ENCODE data around the gene DCAF17. TPM values are rescaled to one million over a fixed set of nuclear protein-coding genes. Genes with fewer than 3 reads are reported as not detected.

Gene DCAF17
- total and polyA plus RNA-seq, 7 donors: 1.8 to 27.5 (median 19.1) TPM

DNA sequence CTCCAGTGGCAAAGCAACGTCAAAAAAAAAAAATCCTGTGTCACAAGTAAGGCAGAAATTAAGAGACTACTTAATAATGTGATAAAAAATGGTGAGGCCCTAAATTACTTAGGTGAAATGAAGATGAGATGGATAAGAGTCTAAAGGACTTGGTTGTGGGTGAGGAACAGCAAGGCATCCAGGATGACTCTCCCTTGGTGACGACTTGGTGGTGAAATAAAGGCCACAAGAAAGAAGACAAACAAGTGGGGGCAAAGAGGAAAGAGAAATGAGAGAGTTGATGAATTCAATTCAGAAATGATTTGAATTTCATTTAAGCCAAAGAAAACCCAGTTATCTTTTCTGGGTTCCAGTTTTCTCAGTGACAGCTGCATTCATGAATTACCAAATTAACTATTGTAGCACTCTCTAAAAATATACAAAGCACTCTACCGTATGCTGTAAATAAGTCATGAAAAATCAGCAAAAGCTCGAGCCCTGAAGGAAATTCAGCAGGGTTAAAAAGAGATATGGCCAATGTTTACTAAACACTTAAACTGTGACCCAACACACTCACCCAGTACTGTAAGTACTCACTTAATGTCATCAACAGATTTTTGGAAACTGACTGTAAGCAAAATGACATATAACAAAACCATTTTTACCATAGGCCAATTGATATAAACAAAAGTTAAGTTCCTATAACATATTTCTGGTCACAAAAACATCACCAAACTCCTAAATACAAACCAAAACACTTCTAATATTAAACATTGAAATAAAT lies 1.6 kb upstream of the DCAF17 start:
- H3K4me1 ChIP-seq: peaks cover 0 to 46% (median 33%) of the 10 kb centered on the region in 4 donors
- peak overlapping the region; percentile 88 to 99 (median 97) for H3K27ac ChIP-seq
- peaks cover 0 to 15% (median under 1%) of the 10 kb centered on the region in 4 donors for H3K36me3 ChIP-seq
- intact Hi-C loops (cut with DNase I): loop anchor here (5.0 to 10.0 kb wide), 2 partner anchors 252 to 270 kb away; partner anchors contain the start of genes DYNC1I2 and TLK1
- no peak for DNase-seq
- TF ChIP-seq POLR2A (IDR thresholded peaks at IDR 0.05) (no peak), POLR2AphosphoS5 (IDR thresholded peaks at IDR 0.05) (no peak), EP300 (IDR thresholded peaks at IDR 0.05) (no peak)
- TF ChIP-seq, protein P1, sequence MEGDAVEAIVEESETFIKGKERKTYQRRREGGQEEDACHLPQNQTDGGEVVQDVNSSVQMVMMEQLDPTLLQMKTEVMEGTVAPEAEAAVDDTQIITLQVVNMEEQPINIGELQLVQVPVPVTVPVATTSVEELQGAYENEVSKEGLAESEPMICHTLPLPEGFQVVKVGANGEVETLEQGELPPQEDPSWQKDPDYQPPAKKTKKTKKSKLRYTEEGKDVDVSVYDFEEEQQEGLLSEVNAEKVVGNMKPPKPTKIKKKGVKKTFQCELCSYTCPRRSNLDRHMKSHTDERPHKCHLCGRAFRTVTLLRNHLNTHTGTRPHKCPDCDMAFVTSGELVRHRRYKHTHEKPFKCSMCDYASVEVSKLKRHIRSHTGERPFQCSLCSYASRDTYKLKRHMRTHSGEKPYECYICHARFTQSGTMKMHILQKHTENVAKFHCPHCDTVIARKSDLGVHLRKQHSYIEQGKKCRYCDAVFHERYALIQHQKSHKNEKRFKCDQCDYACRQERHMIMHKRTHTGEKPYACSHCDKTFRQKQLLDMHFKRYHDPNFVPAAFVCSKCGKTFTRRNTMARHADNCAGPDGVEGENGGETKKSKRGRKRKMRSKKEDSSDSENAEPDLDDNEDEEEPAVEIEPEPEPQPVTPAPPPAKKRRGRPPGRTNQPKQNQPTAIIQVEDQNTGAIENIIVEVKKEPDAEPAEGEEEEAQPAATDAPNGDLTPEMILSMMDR (IDR thresholded peaks at IDR 0.05): no peak
- H3K27me3 ChIP-seq: no peaks in the 10 kb centered on the region
- H3K4me3 ChIP-seq: peak overlapping the region in 2 of 4 donors; percentile 87 to 88
- WGBS, 2 donors: 55 to 59% methylated on average over 4 of the region's 4 CpGs
- no peaks in the 10 kb centered on the region for H3K9me3 ChIP-seq

DNA sequence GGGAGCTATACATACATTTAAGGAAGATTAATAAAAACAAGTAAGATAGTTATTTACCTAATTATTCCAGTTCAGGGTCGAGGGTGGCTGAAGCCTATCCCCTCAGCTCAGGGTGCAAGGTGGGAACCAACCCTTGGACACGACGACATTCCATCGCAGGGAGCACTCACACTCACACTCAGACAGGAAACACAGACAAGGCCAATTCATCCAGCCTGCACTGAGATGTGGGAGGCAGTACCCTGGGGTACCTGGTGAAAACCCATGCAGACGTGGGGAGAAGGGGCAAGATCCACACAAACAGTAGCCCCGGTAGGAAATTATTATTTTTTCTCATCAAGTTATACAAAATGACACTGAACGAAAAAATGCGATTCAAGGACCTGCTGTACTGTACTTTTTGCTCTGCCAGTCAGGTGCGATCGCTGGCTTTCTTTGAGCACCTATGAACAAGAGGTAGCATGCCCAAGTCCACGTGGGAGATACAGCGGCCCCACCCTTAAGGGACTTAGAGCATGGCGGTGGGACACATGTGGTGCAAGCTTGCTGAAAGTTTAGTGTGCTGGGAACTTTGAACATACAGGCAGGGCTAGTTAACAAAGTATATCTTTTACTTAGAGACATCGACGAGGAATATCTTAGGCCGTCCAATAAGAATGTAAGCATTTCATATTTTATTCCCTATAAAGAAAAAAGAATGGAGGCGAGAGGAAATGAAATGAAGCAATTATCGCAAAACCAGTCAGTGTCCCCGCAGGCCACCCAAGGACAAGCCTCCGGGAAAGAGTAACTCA lies 860 bp upstream of the DCAF17 start:
- no peaks in the 10 kb centered on the region for H3K27me3 ChIP-seq
- 4 to 20% methylated on average over 20 of the region's 20 CpGs for WGBS, 2 donors
- H3K9me3 ChIP-seq: no peaks in the 10 kb centered on the region
- DNase-seq: no peak
- H3K4me1 ChIP-seq: peaks cover 0 to 46% (median 33%) of the 10 kb centered on the region in 4 donors
- H3K36me3 ChIP-seq: peaks cover 0 to 19% (median 2%) of the 10 kb centered on the region in 4 donors
- peak overlapping the region; percentile 88 to 99 (median 97) for H3K27ac ChIP-seq
- H3K4me3 ChIP-seq: peak overlapping the region; percentile 60 to 88 (median 78)
- intact Hi-C loops (cut with DNase I): loop anchor here (5.0 to 10.0 kb wide), 2 partner anchors 252 to 271 kb away; partner anchors contain the start of genes DYNC1I2 and TLK1
- no peak for TF ChIP-seq POLR2AphosphoS5 (IDR thresholded peaks at IDR 0.05)
- TF ChIP-seq, protein P1 (IDR thresholded peaks at IDR 0.05): no peak
- TF ChIP-seq EP300 (IDR thresholded peaks at IDR 0.05): no peak
- TF ChIP-seq POLR2A (IDR thresholded peaks at IDR 0.05): no peak

DNA sequence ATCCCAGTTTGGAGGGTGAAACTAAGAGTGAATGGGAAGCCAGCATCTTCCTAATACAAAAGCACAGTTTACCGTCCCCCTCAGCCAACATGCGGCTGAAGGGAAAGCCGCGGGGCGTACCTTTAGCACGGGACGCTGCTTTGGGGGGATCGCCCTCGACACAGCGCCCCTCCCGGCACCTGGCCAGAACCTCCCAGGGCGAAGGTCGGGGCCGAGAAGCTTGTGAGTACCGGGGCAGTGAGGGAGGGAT lies 338 bp upstream of the DCAF17 start, which contains the start of gene METTL8:
Gene METTL8, minus strand, starts transcription at position 228 of the 250 bp plus-strand sequence. CDS start 41,805 bp downstream, outside the sequence.
- H3K4me1 ChIP-seq: peaks cover 0 to 46% (median 33%) of the 10 kb centered on the region in 4 donors
- no peak for TF ChIP-seq EP300 (IDR thresholded peaks at IDR 0.05)
- TF ChIP-seq, protein P1 (IDR thresholded peaks at IDR 0.05): peak in 1 of 4 experiments; percentile 11
- peak in 1 of 4 donors; percentile 28 for TF ChIP-seq POLR2AphosphoS5 (IDR thresholded peaks at IDR 0.05)
- no peak for TF ChIP-seq POLR2A (IDR thresholded peaks at IDR 0.05)
- H3K4me3 ChIP-seq: peak within 1 kb of the TSS; percentile 60 to 88 (median 78)
- WGBS, 2 donors: 0% methylated on average over 15 of the region's 15 CpGs
- peaks cover 0 to 19% (median 2%) of the 10 kb centered on the region in 4 donors for H3K36me3 ChIP-seq
- DNase-seq: no peak
- intact Hi-C loops (cut with DNase I): loop anchor here (1.0 to 10.0 kb wide), 5 partner anchors 89 to 504 kb away; partner anchors contain the start of genes CYBRD1, DYNC1I2, GORASP2 and TLK1
- H3K9me3 ChIP-seq: no peaks in the 10 kb centered on the region
- no peaks in the 10 kb centered on the region for H3K27me3 ChIP-seq
- peak within 1 kb of the TSS; percentile 88 to 99 (median 97) for H3K27ac ChIP-seq

DNA sequence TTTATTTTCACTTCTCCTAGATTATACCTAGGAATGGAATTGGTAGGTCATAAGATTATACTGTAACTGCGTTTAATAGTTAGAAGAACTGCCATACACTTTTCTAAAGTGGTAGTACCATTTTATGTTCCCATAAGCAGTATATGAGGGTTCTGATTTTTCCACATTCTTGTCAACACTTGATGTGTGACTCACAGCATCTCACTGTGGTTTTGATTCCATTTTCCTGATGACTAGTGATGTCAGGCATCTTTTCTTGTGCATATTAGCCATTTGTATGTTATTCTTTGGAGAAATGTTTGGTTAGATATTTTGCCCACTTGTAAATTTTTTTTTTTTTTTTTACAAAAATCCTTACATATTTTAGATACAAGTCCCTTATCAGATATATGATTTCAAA lies 2.3 kb downstream of the DCAF17 start:
- Histone ChIP-seq H3K4me1 (peaks cover 0 to 33% (median 26%) of the 10 kb centered on the region in 4 donors), H3K4me3 (no peak overlapping the region), H3K27me3 (no peaks in the 10 kb centered on the region), H3K9me3 (no peaks in the 10 kb centered on the region), H3K27ac (no peak overlapping the region), H3K36me3 (peaks cover 0 to 37% (median 10%) of the 10 kb centered on the region in 4 donors)
- intact Hi-C loops (cut with DNase I): loop anchor here (10.0 kb wide), 1 partner anchor 248 kb away; the partner anchor contains the start of gene DYNC1I2
- no peak for TF ChIP-seq POLR2A (IDR thresholded peaks at IDR 0.05)
- TF ChIP-seq POLR2AphosphoS5 (IDR thresholded peaks at IDR 0.05): no peak
- TF ChIP-seq, protein P1 (IDR thresholded peaks at IDR 0.05): no peak
- TF ChIP-seq EP300 (IDR thresholded peaks at IDR 0.05): no peak
- WGBS, 2 donors: 89 to 90% methylated on average over 1 of the region's 1 CpG
- no peak for DNase-seq

Measured in sigmoid colon (tissue), 7 donors.